Lung (tissue), 12 donors: ENCODE data around the gene SLC13A5. TPM values are rescaled to one million over a fixed set of nuclear protein-coding genes. Genes with fewer than 3 reads are reported as not detected.

Experiments
- ATAC-seq: fragments of 200-7000 bp; cut with Tn5 transposase; one replicate; pipeline ENCODE4 v1.9.1; 2020; ENCODE audit warnings: moderate number of reproducible peaks; ENCODE audit not compliant: insufficient read depth, low FRiP score
- DNase-seq, 3 donors: peaks; one replicate each; pipeline ENCODE4 v3.0.0-alpha.2; 2013 to 2017
- H3K27ac ChIP-seq, 2 donors: one replicate each; pipeline ENCODE4 v1.5.1; 2013; ENCODE audit warnings: mild to moderate bottlenecking in 2 of 2, moderate library complexity in 2 of 2, control low read depth in 1 of 2, inconsistent platforms in 1 of 2, low read depth in 1 of 2, low read length in 1 of 2
- H3K27me3 ChIP-seq, 3 donors: one replicate each; pipeline ENCODE4 v1.5.1; 2013; ENCODE audit warnings: low read length in 2 of 3; ENCODE audit not compliant: control insufficient read depth in 3 of 3, insufficient read depth in 3 of 3
- H3K36me3 ChIP-seq, 4 donors: one replicate each; pipeline ENCODE4 v1.5.1; 2013; ENCODE audit warnings: low read length in 4 of 4, mild to moderate bottlenecking in 1 of 4, moderate library complexity in 1 of 4; ENCODE audit not compliant: control insufficient read depth in 4 of 4, insufficient read depth in 4 of 4
- H3K4me1 ChIP-seq, 5 donors: one replicate each; pipeline ENCODE4 v1.5.1; 2013; ENCODE audit warnings: low read length in 5 of 5, mild to moderate bottlenecking in 2 of 5, moderate library complexity in 1 of 5; ENCODE audit not compliant: control insufficient read depth in 5 of 5, insufficient read depth in 5 of 5
- H3K4me3 ChIP-seq: one replicate; pipeline ENCODE4 v1.5.1; 2013; ENCODE audit warnings: mild to moderate bottlenecking, control low read depth, moderate library complexity
- H3K9ac ChIP-seq, 2 donors: one replicate each; pipeline ENCODE4 v1.5.1; 2013; ENCODE audit warnings: low read length in 2 of 2, control low read depth in 1 of 2; ENCODE audit not compliant: insufficient read depth in 1 of 2
- H3K9me3 ChIP-seq, 4 donors: one replicate each; pipeline ENCODE4 v1.5.1; 2013; ENCODE audit warnings: low read length in 3 of 4, mild to moderate bottlenecking in 1 of 4, moderate library complexity in 1 of 4; ENCODE audit not compliant: control insufficient read depth in 4 of 4, insufficient read depth in 3 of 4
- CTCF ChIP-seq: IDR thresholded peaks from 2 replicates; pipeline ENCODE4 v1.5.1; 2012; ENCODE audit warnings: mild to moderate bottlenecking; ENCODE audit errors: control extremely low read depth, extremely low read depth
- WGBS, 2 donors: extraction: QIAGEN DNeasy Blood & Tissue Kit; methylation state at CpG; one replicate each; pipeline ENCODE4 v1.1.7; 2013; 5-methylcytosine and 5-hydroxymethylcytosine counted together
- polyA plus RNA-seq, 2 donors: library from polyadenylated mRNA; stranded (reverse); fragments of 200-250 nt; gene quantifications; one replicate each; pipeline ENCODE4 v1.2.1, GENCODE V29; 2013
- total RNA-seq, 2 donors: library from RNA; depleted of rRNA in 1 of 2; stranded (reverse); fragments of >200 nt in 1 of 2; gene quantifications; one replicate each; pipeline ENCODE4 v1.2.1, GENCODE V29; 2014 to 2021
- donor health status: control.
- donor health status: control.
- donor health status: Bipolar disorder and iron deficiency.
- donor health status: healthy.
- donor health status: DM: yes; HTN: yes; CAD: no.

SLC13A5 gene
- total and polyA plus RNA-seq, 4 donors = 0.18 TPM; not detected in 3

GRCh38 chr17:6756425-6757031 lies 43.4 kb upstream of the SLC13A5 start:
- DNase-seq (no peak), ATAC-seq (no peak)
- peaks cover 0 to 36% (median 6%) of the 10 kb centered on the region in 5 donors for H3K4me1 ChIP-seq
- H3K9me3 ChIP-seq = no peaks in the 10 kb centered on the region
- H3K36me3 ChIP-seq = peaks cover 0 to 16% (median 6%) of the 10 kb centered on the region in 4 donors
- WGBS, 2 donors = 27 to 44% methylated on average over 13 of the region's 13 CpGs
- peak overlapping the region; percentile 26 to 97 for H3K27ac ChIP-seq
- no peaks in the 10 kb centered on the region for H3K27me3 ChIP-seq
- H3K4me3 ChIP-seq = peak overlapping the region; percentile 67
- H3K9ac ChIP-seq = peak overlapping the region; percentile 44 to 51
- TF ChIP-seq CTCF = no peak

GRCh38 chr17:6755731-6756184 lies 42.6 kb upstream of the SLC13A5 start, which contains the start of gene XAF1:
Gene XAF1 (plus strand): TSS chr17:6756046. CDS start chr17:6756079, 33 bp downstream.
- ATAC-seq = peak; percentile 29
- DNase-seq = peak; percentile 28 to 67 (median 60)
- WGBS, 2 donors = 3 to 7% methylated on average over 14 of the region's 14 CpGs
- TF ChIP-seq CTCF = no peak
- H3K27me3 ChIP-seq = no peaks in the 10 kb centered on the region
- H3K27ac ChIP-seq = peak within 1 kb of the TSS; percentile 85 to 97
- H3K4me1 ChIP-seq = peaks cover 0 to 36% (median 6%) of the 10 kb centered on the region in 5 donors
- peak within 1 kb of the TSS; percentile 67 for H3K4me3 ChIP-seq
- H3K36me3 ChIP-seq = peaks cover 0 to 10% (median 4%) of the 10 kb centered on the region in 4 donors
- H3K9ac ChIP-seq = peak within 1 kb of the TSS; percentile 44 to 51
- H3K9me3 ChIP-seq = no peaks in the 10 kb centered on the region

GRCh38 chr17:6755281-6755680 lies 42.1 kb upstream of the SLC13A5 start:
- H3K36me3 ChIP-seq = peaks cover 0 to 7% (median 3%) of the 10 kb centered on the region in 4 donors
- no peaks in the 10 kb centered on the region for H3K9me3 ChIP-seq
- H3K9ac ChIP-seq = peak overlapping the region in 1 of 2 donors; percentile 51
- ATAC-seq (no peak), DNase-seq (peak; percentile 69 to 80 (median 77))
- no peak for TF ChIP-seq CTCF
- 58 to 66% methylated on average over 5 of the region's 5 CpGs for whole genome bisulfite sequencing, 2 donors
- H3K27ac ChIP-seq = peak overlapping the region; percentile 85 to 97
- peak overlapping the region; percentile 67 for H3K4me3 ChIP-seq
- H3K27me3 ChIP-seq = no peaks in the 10 kb centered on the region
- peaks cover 0 to 36% (median 6%) of the 10 kb centered on the region in 5 donors for H3K4me1 ChIP-seq
